HUES64 (cell line): ENCODE measurements around the gene POLR1H. TPM values are rescaled to one million over a fixed set of nuclear protein-coding genes. Genes with fewer than 3 reads are reported as not detected.
"Not testable (repeated sequence)": the region's sequence is repeated elsewhere in the genome, so short reads cannot be mapped to it uniquely, and the experiment has no call there.

Source experiments
- H3K27ac ChIP-seq: 2 replicates; pipeline ENCODE4 v1.7.0; 2013; ENCODE audit warnings: low read depth, low read length, inconsistent platforms
- H3K27me3 ChIP-seq: 2 replicates; pipeline ENCODE4 v1.6.1; 2013; ENCODE audit warnings: mild to moderate bottlenecking, low read length; ENCODE audit not compliant: insufficient read depth
- H3K36me3 ChIP-seq: 2 replicates; pipeline ENCODE4 v1.6.1; 2013; ENCODE audit warnings: mild to moderate bottlenecking, low read length; ENCODE audit not compliant: insufficient read depth
- H3K4me1 ChIP-seq: 2 replicates; pipeline ENCODE4 v1.6.1; 2013; ENCODE audit warnings: mild to moderate bottlenecking, low read length, moderate library complexity; ENCODE audit not compliant: insufficient read depth
- H3K4me3 ChIP-seq: 2 replicates; pipeline ENCODE4 v1.5.1; 2013; ENCODE audit warnings: mild to moderate bottlenecking, low read length, moderate library complexity
- H3K9ac ChIP-seq: 2 replicates; pipeline ENCODE4 v1.6.1; 2013; ENCODE audit warnings: mild to moderate bottlenecking, low read depth, low read length
- H3K9me3 ChIP-seq: 2 replicates; pipeline ENCODE4 v1.6.1; 2013; ENCODE audit warnings: low read depth, low read length; ENCODE audit not compliant: insufficient read depth
- WGBS: fragments of 150-250, 120-280 bp; methylation state at CpG from one replicate; pipeline ENCODE4 v1.1.7; 2013; ENCODE audit warnings: missing lambda C conversion rate; 5-methylcytosine and 5-hydroxymethylcytosine counted together
- polyA plus RNA-seq, 2 experiments: library from polyadenylated mRNA; stranded (reverse); fragments of 50-300 nt; gene quantifications; one replicate each; pipeline ENCODE4 v1.2.3, GENCODE V29; 2013

Gene POLR1H
- 29.1 TPM for polyA plus RNA-seq (2013, experiment 1 of 2)
- 28.7 TPM for polyA plus RNA-seq (2013, experiment 2 of 2)

GRCh38 chr6:30061092-30061857, at the start of gene POLR1H:
Gene POLR1H (plus strand): TSS chr6:30061265. CDS start chr6:30061525, 260 bp downstream.
- Histone ChIP-seq H3K27ac (peak within 1 kb of the TSS; percentile 53), H3K27me3 (no peaks in the 10 kb centered on the region), H3K9me3 (no peaks in the 10 kb centered on the region), H3K4me1 (peaks cover 3% of the 10 kb centered on the region; the same call in 1 of the 2 replicates), H3K36me3 (peaks cover 15% of the 10 kb centered on the region), H3K4me3 (peak within 1 kb of the TSS; percentile 89), H3K9ac (peak within 1 kb of the TSS; percentile 85)
- WGBS = under 1% methylated on average over 48 of the region's 48 CpGs

DNA sequence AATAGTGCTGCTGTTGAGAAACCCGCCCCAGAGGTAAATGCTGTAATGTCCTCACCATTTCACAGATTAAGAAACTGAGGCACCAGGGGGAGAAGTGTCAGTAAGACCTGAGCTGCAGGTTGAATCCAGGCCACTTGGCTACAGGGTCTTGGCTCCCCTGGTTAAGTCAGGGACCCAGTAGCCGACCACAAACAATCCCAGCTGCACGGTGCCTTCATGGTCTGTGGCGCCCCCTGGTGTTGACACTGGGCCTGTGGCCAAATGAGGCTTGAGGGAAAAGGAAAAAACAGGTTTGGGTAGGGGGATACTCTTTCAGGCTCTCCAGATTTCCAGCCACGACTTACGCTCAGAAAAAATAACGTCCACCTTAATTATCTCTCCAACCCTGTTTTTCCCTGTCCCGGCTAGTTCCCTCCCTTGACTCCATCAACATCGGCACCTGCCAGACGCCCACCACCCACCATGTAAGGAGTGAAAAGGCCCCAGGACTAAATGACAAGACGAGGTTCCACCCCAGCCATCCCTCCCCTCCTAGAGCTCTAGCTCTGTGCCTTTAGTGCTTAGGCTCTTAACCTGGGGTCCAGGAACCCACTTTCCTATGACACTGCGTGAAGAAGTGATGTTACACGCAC, 47.7 kb upstream of the POLR1H start:
- peaks cover 24% of the 10 kb centered on the region for H3K27me3 ChIP-seq
- no peak overlapping the region for H3K27ac ChIP-seq
- H3K4me1 ChIP-seq = no peaks in the 10 kb centered on the region
- no peaks in the 10 kb centered on the region for H3K9me3 ChIP-seq
- no peaks in the 10 kb centered on the region for H3K36me3 ChIP-seq
- H3K4me3 ChIP-seq = no peak overlapping the region
- 58% methylated on average over 12 of the region's 13 CpGs for WGBS
- no peak overlapping the region for H3K9ac ChIP-seq

GRCh38 chr6:30019819-30020218, 41.2 kb upstream of the POLR1H start:
- H3K9me3 ChIP-seq = no peaks in the 10 kb centered on the region
- WGBS = 95% methylated on average over 2 of the region's 2 CpGs
- H3K4me3 ChIP-seq = no peak overlapping the region
- no peaks in the 10 kb centered on the region for H3K36me3 ChIP-seq
- H3K4me1 ChIP-seq = no peaks in the 10 kb centered on the region
- no peak overlapping the region for H3K9ac ChIP-seq
- no peaks in the 10 kb centered on the region for H3K27me3 ChIP-seq
- H3K27ac ChIP-seq = no peak overlapping the region

DNA sequence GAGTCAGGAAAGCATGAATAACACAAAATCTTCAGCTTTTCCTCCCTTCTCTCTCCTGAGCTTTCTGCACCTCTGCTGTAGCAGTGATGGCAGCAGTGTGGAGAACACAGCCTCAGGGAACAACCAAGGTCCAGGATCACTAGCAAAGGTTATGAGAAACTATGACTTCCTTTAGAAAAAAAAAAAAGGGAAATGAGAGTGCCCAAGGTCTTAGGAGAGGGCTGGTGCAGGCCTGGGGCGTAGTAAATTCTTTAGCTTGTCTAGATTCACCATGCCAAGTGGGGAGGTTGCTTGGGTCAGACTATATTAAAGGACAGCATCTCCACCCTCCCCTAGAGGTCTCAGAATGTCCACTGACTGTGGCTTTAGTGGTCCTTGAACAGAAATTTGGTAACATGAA, 40.4 kb upstream of the POLR1H start:
- Histone ChIP-seq H3K27me3 (no peaks in the 10 kb centered on the region), H3K9ac (no peak overlapping the region), H3K4me3 (no peak overlapping the region), H3K9me3 (no peaks in the 10 kb centered on the region), H3K27ac (no peak overlapping the region), H3K36me3 (no peaks in the 10 kb centered on the region), H3K4me1 (no peaks in the 10 kb centered on the region)
- 87% methylated on average over 1 of the region's 1 CpG for WGBS

GRCh38 chr6:30022189-30022588, 38.9 kb upstream of the POLR1H start:
- H3K9me3 ChIP-seq = no peaks in the 10 kb centered on the region
- 96% methylated on average over 2 of the region's 3 CpGs for WGBS
- no peak overlapping the region for H3K9ac ChIP-seq
- no peak overlapping the region for H3K27ac ChIP-seq
- H3K4me3 ChIP-seq = no peak overlapping the region
- no peaks in the 10 kb centered on the region for H3K36me3 ChIP-seq
- no peaks in the 10 kb centered on the region for H3K27me3 ChIP-seq
- no peaks in the 10 kb centered on the region for H3K4me1 ChIP-seq

- not testable (repeated sequence) for H3K9ac ChIP-seq, H3K4me1 ChIP-seq, H3K27ac ChIP-seq, H3K27me3 ChIP-seq, H3K9me3 ChIP-seq, H3K4me3 ChIP-seq, H3K36me3 ChIP-seq
These were observed 38.4 kb upstream of the POLR1H start for GRCh38 chr6:30022712-30023111.

DNA sequence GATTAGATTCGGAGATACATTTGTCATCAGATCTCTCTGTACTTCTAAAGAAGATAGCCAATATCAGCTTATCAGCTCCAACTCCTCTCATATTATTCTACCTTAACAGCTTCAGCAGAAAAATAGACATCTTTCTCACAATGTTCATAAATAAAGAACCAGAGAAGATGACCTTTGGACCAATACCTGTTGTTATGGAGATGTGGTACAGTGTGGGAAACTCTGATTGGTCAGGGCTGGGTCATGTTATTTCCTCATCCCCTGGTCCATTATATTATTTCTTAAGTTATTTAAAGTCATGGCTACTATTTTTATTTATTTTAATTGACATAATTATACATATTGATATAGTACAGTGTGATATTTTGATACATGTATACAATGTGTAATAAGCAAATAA, 35.9 kb upstream of the POLR1H start:
- Histone ChIP-seq H3K27ac (no peak overlapping the region), H3K9me3 (no peaks in the 10 kb centered on the region), H3K4me3 (no peak overlapping the region), H3K9ac (no peak overlapping the region), H3K36me3 (no peaks in the 10 kb centered on the region), H3K4me1 (no peaks in the 10 kb centered on the region), H3K27me3 (no peaks in the 10 kb centered on the region)
- WGBS = 100% methylated on average over 1 of the region's 1 CpG

DNA sequence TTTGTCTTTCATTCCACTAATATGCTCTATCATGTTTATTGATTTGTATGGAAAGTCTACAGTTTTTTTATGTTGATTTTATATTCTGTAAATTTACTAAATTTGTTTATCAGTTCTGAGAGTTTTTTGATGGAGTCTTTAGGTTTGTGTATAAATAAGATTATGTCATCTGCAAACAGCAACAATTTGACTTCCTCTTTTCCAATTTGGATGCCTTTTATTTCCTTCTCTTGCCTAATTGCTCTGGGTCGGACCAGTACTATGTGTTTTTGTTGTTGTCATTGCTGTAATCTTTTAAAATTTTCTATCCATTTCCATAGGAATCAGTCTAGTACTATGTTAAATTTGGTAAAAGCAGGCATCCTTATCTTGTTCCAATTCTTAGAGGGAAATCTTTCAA, 31.5 kb upstream of the POLR1H start:
- Histone ChIP-seq H3K4me1 (no peaks in the 10 kb centered on the region), H3K27me3 (no peaks in the 10 kb centered on the region), H3K9ac (no peak overlapping the region), H3K9me3 (no peaks in the 10 kb centered on the region), H3K4me3 (no peak overlapping the region), H3K36me3 (no peaks in the 10 kb centered on the region), H3K27ac (no peak overlapping the region)
- WGBS = no CpG with 5 or more reads among the region's 1 CpG

- H3K9me3 ChIP-seq = no peaks in the 10 kb centered on the region
These were observed 29.7 kb upstream of the POLR1H start for GRCh38 chr6:30031381-30031780.

DNA sequence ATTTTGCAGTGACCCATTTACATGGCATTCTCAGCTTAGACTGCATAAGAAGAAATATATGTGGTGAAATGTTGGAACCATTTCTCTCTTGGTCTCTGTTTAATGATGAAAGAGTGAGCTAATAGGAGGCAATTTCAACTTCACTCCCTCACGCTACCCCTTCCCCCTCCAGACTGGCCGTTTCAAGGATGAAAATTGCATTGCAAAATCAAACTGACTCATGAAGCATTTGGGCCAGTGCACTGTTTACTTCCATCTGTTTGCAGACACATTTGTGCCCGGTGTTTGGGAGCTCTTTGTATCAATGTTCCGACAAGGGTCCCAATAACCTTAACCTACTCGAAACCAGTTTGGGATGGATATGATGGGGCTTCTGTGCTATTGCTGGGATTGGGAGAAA, 27.6 kb upstream of the POLR1H start:
- H3K4me1 ChIP-seq, H3K9me3 ChIP-seq, H3K9ac ChIP-seq, H3K4me3 ChIP-seq, H3K36me3 ChIP-seq, H3K27me3 ChIP-seq, H3K27ac ChIP-seq: not testable (repeated sequence)
- 93% methylated on average over 5 of the region's 5 CpGs for WGBS

More at GRCh38 chr6:30031381-30031780, 29.7 kb upstream of the POLR1H start:
- Histone ChIP-seq H3K4me1 (no peaks in the 10 kb centered on the region), H3K4me3 (no peak overlapping the region), H3K9ac (no peak overlapping the region), H3K27ac (no peak overlapping the region), H3K36me3 (no peaks in the 10 kb centered on the region), H3K27me3 (no peaks in the 10 kb centered on the region)

DNA sequence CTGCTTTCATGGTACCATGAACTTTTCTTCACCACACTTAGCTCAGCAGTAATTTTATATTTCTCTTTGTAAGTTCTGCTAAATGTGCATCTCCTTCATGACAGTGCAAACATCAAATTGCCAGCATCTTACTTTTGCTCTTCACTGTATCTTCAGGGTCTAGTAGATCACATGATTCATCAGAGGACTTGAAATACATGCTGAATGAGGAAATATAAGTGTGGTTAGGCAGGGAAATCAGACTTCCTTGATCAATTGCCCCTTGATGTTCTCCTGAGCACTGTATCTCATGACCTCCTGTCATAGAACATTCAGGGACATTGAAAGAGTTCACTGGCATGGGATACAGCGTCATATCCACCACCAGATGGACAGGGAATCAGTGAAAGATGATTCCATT, 25.3 kb upstream of the POLR1H start:
- H3K4me3 ChIP-seq = no peak overlapping the region
- H3K27ac ChIP-seq = no peak overlapping the region
- H3K4me1 ChIP-seq = no peaks in the 10 kb centered on the region
- no peak overlapping the region for H3K9ac ChIP-seq
- no peaks in the 10 kb centered on the region for H3K27me3 ChIP-seq
- H3K9me3 ChIP-seq = no peaks in the 10 kb centered on the region
- WGBS = 90% methylated on average over 1 of the region's 1 CpG
- H3K36me3 ChIP-seq = no peaks in the 10 kb centered on the region
